ENCODE data around the gene GJC3.
"Not testable (repeated sequence)": the region's sequence is repeated elsewhere in the genome, so short reads cannot be mapped to it uniquely, and the experiment has no call there.

Gene GJC3

GRCh38 chr7:99928994-99929729, at the start of gene GJC3:
GJC3 (minus strand) TSS chr7:99929620; CDS start chr7:99929620, 0 bp downstream.
- peak in 1 of 2 experiments; percentile 16 for DNase-seq

- DNase-seq, result no peak
Observed at GRCh38 chr7:99976626-99977025, 47.2 kb upstream of the GJC3 start.

- DNase-seq, result no peak
Observed at GRCh38 chr7:99975782-99976521, 46.5 kb upstream of the GJC3 start, which contains the start of gene AZGP1. AZGP1 (minus strand) TSS chr7:99976031; CDS start chr7:99976020, 11 bp downstream.

DNA sequence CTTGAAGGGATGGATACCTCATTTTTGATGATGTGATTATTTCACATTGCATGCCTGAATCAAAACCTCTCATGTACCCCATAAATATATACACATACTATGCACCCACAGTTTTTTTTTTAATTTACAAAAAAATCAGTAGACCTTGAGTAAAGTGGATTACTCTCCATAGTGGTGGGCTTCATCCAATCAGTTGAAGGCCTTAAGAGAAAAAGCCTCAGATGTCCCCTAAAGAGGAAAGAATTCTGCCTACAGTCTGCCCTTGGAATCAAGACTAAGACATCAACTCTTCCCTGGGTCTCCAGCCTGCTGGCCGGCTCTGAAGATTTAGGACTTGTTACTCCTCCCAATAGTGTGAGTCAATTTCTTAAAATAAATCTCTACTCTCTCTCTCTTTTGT, 45.3 kb upstream of the GJC3 start:
- no peak for DNase-seq

DNA sequence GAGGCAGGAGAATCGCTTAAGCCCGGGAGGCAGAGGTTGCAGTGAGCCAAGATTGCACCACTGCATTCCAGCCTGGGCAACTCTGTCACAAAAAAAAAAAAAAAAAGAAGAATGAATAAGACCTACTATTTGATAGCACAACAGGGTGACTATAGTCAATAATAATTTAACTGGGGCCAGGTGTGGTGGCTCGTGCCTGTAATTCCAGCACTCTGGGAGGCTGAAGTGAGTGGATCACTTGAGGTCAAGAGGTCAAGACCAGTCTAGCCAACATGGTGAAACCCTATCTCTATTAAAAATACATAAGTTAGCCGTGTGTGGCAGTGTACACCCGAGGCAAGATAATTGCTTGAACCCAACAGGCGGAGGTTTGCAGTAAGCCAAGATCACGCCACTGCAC, 44.4 kb upstream of the GJC3 start:
- not testable (repeated sequence) for DNase-seq

DNA sequence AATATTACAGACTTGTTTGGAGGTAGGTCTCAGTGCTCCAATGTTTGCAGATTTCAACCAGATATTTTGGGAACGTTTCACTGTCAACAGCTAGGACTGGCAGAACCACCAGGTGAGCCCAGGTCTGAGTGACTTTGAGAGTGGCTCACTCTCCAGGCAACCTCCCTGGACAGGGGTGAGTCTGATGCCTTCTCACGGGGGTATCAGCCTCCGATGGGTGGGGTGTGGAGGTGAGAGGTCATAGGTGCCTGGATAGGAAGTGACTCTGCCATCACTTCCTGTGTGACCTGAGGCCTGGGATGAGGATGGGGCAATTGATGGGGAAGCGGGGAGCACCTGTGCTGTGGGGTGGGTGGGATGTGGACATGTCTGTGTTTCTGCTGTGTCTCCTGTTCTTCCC, 41.8 kb upstream of the GJC3 start:
- DNase-seq, result no peak

DNA sequence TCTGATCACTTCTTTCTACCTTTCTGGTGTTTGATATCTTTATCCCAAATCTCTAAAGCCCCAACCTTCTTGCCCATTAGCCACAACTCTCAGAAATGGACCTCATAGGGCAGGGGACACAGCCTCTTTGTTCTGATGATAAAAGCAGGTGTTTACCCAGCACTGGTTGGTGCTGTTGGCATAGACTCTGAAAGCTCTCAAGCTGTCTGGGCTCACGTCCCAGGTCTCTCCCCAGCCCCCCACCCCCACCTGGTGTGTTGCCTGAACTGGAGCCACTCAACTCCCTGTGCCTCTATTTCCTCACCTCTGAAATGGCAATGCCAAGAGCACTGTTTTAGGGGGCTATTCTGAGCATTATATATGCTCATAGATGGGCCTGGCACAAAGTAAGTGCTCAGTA, 40.4 kb upstream of the GJC3 start:
- not testable (repeated sequence) for DNase-seq

- no peak for DNase-seq
Observed at GRCh38 chr7:99969298-99969697, 39.9 kb upstream of the GJC3 start.

DNA sequence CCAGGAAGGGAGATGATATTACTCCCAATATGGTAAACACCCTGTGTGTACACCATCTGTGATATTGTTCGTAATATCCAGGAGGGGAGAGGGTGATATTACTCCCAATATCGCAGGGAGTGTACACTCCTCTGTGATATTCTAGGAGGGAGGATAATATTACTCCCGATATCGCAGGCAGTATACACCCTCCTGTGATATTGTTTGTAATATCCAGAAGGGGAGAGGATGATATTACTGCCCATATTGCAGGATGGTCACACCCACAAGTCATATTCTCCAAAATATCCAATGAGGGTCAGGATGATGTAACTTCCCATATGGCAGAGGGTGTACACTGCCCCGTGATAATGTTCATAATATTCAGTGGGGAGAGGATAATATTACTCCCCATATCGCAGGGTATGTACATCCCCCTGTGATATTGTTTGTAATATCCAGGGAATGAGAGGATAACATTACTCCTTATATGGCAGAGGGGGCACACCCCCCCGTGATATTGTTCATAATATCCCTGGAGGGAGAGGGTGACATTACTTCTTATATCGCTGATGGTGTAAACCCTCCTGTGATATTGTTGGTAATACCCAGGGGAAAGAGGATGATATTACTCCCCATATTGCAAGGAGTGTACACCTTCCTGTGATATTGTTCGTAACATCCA, 29.3 kb upstream of the GJC3 start:
- peak in 1 of 2 experiments; percentile 2 for DNase-seq

- DNase-seq, result no peak
Observed at GRCh38 chr7:99955247-99955646, 25.8 kb upstream of the GJC3 start.

DNA sequence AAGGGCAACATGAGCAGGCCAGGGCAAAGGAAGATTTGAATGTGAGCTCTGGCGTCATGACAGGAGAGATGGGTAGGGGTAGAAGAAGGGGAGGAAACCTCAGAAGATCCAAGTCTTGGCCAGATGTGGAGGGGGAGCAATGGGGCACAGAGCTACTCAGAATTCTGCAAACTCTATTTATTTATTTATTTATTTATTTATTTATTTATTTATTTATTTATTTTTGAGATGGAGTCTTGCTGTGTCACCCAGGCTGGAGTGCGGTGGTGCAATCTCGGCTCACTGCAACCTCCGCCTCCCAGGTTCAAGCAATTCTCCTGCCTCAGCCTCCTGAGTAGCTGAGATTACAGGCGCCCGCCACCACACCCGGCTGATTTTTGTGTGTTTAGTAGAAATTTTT, 25.2 kb upstream of the GJC3 start:
- not testable (repeated sequence) for DNase-seq

- DNase-seq, result no peak
Observed at GRCh38 chr7:99953649-99954048, 24.2 kb upstream of the GJC3 start.

DNA sequence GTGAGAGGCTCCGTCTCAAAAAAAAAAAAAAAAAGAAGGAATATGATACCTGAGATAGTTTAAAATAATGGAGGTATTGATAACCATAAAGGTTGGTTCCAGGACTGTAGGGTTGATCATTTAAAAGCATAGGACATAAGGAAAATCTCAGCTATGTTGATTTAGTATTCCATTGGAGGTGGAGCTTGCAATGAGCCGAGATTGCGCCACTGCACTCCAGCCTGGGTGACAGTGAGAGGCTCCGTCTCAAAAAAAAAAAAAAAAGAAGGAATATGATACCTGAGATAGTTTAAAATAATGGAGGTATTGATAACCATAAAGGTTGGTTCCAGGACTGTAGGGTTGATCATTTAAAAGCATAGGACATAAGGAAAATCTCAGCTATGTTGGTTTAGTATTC, 23.2 kb upstream of the GJC3 start:
- not testable (repeated sequence) for DNase-seq

GRCh38 chr7:99950819-99951218, 21.4 kb upstream of the GJC3 start:
- DNase-seq, result not testable (repeated sequence)

DNA sequence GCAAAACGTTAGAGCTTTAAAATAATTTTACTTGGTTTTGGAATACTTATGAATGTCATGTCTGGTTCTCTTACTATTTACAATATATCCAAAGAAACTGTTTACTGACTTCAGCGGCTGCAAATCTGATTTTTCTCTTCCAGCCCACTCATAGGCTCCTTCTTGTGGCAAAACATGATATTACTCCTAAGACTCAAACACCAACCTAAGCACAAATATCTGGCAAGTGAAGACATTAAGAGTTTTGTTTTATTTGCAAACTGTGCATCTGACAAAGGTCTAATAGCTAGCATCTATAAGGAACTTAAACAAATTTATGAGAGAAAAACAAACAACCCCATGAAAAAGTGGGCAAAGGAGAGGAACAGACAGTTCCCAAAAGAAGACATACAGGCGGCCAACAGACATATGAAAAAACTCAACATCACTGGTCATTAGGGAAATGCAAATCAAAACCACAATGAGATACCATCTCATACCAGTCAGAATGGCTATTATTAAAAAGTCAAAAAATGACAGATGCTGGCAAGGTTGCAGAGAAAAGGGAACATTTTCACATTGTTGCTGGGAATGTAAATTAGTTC, 20.3 kb upstream of the GJC3 start:
- no peak for DNase-seq

DNA sequence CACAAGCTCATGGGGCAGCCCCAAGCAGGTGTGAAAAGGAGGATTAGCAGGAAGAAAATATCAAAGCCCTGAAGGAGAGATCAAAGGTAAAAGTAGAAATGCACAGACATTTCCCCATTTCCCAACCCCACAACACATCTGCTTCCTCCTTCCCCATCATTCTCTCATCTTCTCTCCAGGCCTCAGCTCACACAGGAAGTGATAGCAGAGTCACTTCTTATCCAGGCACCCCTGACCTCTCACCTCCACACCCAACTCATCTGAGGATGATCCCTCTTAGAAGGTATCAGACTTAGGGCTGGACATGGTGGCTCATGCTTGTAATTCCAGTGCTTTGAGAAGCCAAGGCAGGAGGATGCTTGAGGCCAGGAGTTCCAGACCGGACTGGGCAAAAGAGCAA, 18.2 kb upstream of the GJC3 start:
- no peak for DNase-seq

- DNase-seq, result no peak
Observed at GRCh38 chr7:99944497-99945070, 15.2 kb upstream of the GJC3 start.

GRCh38 chr7:99943641-99944496, 14.4 kb upstream of the GJC3 start:
- DNase-seq, result no peak

- no peak for DNase-seq
Observed at GRCh38 chr7:99938296-99938695, 8.9 kb upstream of the GJC3 start.

- not testable (repeated sequence) for DNase-seq
Observed at GRCh38 chr7:99935009-99935408, 5.6 kb upstream of the GJC3 start.

DNA sequence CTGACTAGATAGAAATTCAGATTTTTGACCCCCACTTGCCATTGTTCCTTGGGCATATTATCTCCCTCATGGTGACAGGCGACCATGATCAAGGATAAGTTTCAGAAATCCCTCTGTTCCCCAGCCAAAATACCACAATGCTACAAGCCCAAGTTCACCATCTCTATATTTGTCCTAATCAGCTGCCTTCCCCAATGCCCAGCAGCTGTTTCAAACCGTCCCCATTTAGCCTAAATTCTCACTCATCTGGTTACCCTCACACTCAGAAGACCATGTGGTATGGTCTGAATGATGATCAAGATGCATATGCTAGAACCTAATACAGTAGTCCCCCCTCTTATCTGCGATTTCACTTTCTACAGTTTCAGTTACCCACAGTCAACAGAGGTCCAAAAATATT, 956 bp upstream of the GJC3 start:
- DNase-seq, result no peak

- no peak for DNase-seq
Observed at GRCh38 chr7:99929730-99930053, 272 bp upstream of the GJC3 start.

All from NCI-H446 (cell line).